Panc1 (cell line): ENCODE measurements around the gene ASTN2.

ENCODE experiments used
- POLR2AphosphoS5 ChIP-seq: IDR thresholded peaks from 2 replicates; pipeline ENCODE4 v1.6.1; 2012; ENCODE audit warnings: mild to moderate bottlenecking, low read depth, low read length, moderate library complexity
- TCF7L2 ChIP-seq: IDR thresholded peaks from 2 replicates; pipeline ENCODE4 v1.6.1; 2011; ENCODE audit warnings: mild to moderate bottlenecking, low read depth, low read length, inconsistent platforms
- TF ChIP-seq, protein P1 (sequence below): fragments of 450-650 bp; IDR thresholded peaks from 2 replicates; pipeline ENCODE4 v1.5.1; 2017; ENCODE audit warnings: mild to moderate bottlenecking
- TF ChIP-seq, protein P2 (sequence below), 2 experiments: IDR thresholded peaks; 2 replicates each; pipeline ENCODE4 v1.6.1; 2011 to 2012; ENCODE audit warnings: low read depth in 2 of 2, control low read depth in 1 of 2, low read length in 1 of 2, mild to moderate bottlenecking in 1 of 2, moderate library complexity in 1 of 2; ENCODE audit not compliant: insufficient read depth in 1 of 2

DNA sequence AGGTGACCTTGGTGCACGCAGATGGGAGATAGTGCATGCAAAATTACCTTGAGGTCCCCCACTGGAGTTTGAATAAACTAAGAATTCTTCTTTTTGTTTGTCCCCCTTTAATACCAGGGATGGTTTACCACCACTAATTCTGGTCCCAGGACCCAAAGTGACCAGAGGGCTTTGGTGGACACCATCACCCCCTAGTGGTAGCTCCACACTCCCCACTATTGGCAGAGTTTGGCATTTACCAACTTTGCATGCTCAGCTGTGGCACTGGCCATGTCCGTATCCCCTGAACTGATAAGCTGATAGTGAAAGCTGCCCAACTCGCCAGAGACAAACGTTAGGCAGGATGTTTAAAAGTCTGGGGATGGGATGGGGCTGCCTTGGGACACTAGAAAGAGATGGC lies 3.3 kb downstream of the ASTN2 start:
- no peak for TF ChIP-seq POLR2AphosphoS5
- TF ChIP-seq, protein P1, sequence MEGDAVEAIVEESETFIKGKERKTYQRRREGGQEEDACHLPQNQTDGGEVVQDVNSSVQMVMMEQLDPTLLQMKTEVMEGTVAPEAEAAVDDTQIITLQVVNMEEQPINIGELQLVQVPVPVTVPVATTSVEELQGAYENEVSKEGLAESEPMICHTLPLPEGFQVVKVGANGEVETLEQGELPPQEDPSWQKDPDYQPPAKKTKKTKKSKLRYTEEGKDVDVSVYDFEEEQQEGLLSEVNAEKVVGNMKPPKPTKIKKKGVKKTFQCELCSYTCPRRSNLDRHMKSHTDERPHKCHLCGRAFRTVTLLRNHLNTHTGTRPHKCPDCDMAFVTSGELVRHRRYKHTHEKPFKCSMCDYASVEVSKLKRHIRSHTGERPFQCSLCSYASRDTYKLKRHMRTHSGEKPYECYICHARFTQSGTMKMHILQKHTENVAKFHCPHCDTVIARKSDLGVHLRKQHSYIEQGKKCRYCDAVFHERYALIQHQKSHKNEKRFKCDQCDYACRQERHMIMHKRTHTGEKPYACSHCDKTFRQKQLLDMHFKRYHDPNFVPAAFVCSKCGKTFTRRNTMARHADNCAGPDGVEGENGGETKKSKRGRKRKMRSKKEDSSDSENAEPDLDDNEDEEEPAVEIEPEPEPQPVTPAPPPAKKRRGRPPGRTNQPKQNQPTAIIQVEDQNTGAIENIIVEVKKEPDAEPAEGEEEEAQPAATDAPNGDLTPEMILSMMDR = peak; percentile 61
- TF ChIP-seq TCF7L2 = no peak
- TF ChIP-seq, protein P2, sequence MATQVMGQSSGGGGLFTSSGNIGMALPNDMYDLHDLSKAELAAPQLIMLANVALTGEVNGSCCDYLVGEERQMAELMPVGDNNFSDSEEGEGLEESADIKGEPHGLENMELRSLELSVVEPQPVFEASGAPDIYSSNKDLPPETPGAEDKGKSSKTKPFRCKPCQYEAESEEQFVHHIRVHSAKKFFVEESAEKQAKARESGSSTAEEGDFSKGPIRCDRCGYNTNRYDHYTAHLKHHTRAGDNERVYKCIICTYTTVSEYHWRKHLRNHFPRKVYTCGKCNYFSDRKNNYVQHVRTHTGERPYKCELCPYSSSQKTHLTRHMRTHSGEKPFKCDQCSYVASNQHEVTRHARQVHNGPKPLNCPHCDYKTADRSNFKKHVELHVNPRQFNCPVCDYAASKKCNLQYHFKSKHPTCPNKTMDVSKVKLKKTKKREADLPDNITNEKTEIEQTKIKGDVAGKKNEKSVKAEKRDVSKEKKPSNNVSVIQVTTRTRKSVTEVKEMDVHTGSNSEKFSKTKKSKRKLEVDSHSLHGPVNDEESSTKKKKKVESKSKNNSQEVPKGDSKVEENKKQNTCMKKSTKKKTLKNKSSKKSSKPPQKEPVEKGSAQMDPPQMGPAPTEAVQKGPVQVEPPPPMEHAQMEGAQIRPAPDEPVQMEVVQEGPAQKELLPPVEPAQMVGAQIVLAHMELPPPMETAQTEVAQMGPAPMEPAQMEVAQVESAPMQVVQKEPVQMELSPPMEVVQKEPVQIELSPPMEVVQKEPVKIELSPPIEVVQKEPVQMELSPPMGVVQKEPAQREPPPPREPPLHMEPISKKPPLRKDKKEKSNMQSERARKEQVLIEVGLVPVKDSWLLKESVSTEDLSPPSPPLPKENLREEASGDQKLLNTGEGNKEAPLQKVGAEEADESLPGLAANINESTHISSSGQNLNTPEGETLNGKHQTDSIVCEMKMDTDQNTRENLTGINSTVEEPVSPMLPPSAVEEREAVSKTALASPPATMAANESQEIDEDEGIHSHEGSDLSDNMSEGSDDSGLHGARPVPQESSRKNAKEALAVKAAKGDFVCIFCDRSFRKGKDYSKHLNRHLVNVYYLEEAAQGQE (IDR thresholded peaks at IDR 0.05; ENCODE audit: insufficient read depth in 1 of 2, low read depth in 2 of 2, low read length in 1 of 2) = no peak
